PC-3 (cell line): ENCODE measurements around the gene LYZL1. TPM values are rescaled to one million over a fixed set of nuclear protein-coding genes. Genes with fewer than 3 reads are reported as not detected.

Experiments used
- ATAC-seq: fragments of 200-7000 bp; cut with Tn5 transposase; 2 replicates; pipeline ENCODE4 v1.9.1; 2020; ENCODE audit warnings: mild to moderate bottlenecking, moderate library complexity
- BruUV-seq: library from RNA; stranded (reverse); fragments of 400-500 nt; replicated peaks from 2 replicates; lab custom pipeline; 2021; lab: Mats Ljungman, UMichigan
- CTCF ChIA-PET: fragments of 300-600 bp; sonication (Branson Sonifier 250); formaldehyde crosslinking; loops from one replicate; lab custom pipeline; 2022; ENCODE audit warnings: antibody characterized with exemption; lab: Charles Lee
- POLR2A ChIA-PET: fragments of 300-600 bp; sonication (Branson Sonifier 250); formaldehyde crosslinking; loops from one replicate; lab custom pipeline; 2022; ENCODE audit warnings: antibody characterized with exemption; ENCODE audit not compliant: unreplicated experiment; lab: Charles Lee
- DNase-seq: peaks from one replicate; pipeline ENCODE4 v3.0.0-alpha.2; 2015
- H2AFZ ChIP-seq: fragments of 300-600 bp; sonication (generic); 2 replicates; pipeline ENCODE4 v1.6.0; 2016; ENCODE audit warnings: antibody characterized with exemption, low read length
- H3F3A ChIP-seq: fragments of 300-600 bp; sonication (generic); one replicate; pipeline ENCODE4 v1.6.0; 2017; ENCODE audit warnings: antibody characterized with exemption, low read length, control low read depth, mild to moderate bottlenecking; ENCODE audit not compliant: unreplicated experiment
- H3K27ac ChIP-seq: fragments of 300-600 bp; sonication (generic); 2 replicates; pipeline ENCODE4 v1.5.1; 2016; ENCODE audit warnings: mild to moderate bottlenecking, low read length
- H3K27me3 ChIP-seq: fragments of 300-600 bp; sonication (generic); 2 replicates; pipeline ENCODE4 v1.6.1; 2016; ENCODE audit warnings: low read length, mixed read lengths
- H3K36me3 ChIP-seq: fragments of 300-600 bp; sonication (generic); 2 replicates; pipeline ENCODE4 v1.6.1; 2016; ENCODE audit warnings: low read depth, mixed run types, low read length, mixed read lengths
- H3K4me1 ChIP-seq: fragments of 300-600 bp; sonication (generic); 2 replicates; pipeline ENCODE4 v1.5.1; 2016; ENCODE audit warnings: low read length; ENCODE audit not compliant: insufficient read depth
- H3K4me2 ChIP-seq: fragments of 300-600 bp; sonication (generic); 2 replicates; pipeline ENCODE4 v1.6.0; 2016; ENCODE audit warnings: low read length
- H3K4me3 ChIP-seq: fragments of 300-600 bp; sonication (generic); 2 replicates; pipeline ENCODE4 v1.5.1; 2016; ENCODE audit warnings: mild to moderate bottlenecking, low read length, mixed read lengths
- H3K79me2 ChIP-seq: fragments of 300-600 bp; sonication (generic); 2 replicates; pipeline ENCODE4 v1.6.1; 2017; ENCODE audit warnings: low read length, mixed read lengths
- H3K9ac ChIP-seq: fragments of 300-600 bp; sonication (generic); 2 replicates; pipeline ENCODE4 v1.6.0; 2016; ENCODE audit warnings: mild to moderate bottlenecking, low read length
- H3K9me2 ChIP-seq: fragments of 300-600 bp; sonication (generic); replicated peaks from 2 replicates; pipeline ENCODE4 v1.6.1; 2016; ENCODE audit warnings: mixed run types, low read length, mixed read lengths
- H3K9me3 ChIP-seq: fragments of 300-600 bp; sonication (generic); 2 replicates; pipeline ENCODE4 v1.6.1; 2016; ENCODE audit warnings: low read length, mixed read lengths
- H4K20me1 ChIP-seq: fragments of 300-600 bp; sonication (generic); 2 replicates; pipeline ENCODE4 v1.6.1; 2016; ENCODE audit warnings: low read length, mixed read lengths
- EZH2 ChIP-seq: fragments of 300-600 bp; sonication (generic); IDR thresholded peaks from one replicate; pipeline ENCODE4 v1.6.1; 2017; ENCODE audit warnings: antibody characterized with exemption, mild to moderate bottlenecking, low read length; ENCODE audit not compliant: unreplicated experiment
- EZH2phosphoT487 ChIP-seq: fragments of 300-600 bp; sonication (generic); IDR thresholded peaks from 2 replicates; pipeline ENCODE4 v1.6.1; 2018; ENCODE audit warnings: mild to moderate bottlenecking, antibody characterized with exemption, low read length, borderline replicate concordance
- intact Hi-C: fragments of 100-400 bp; cut with micrococcal nuclease; formaldehyde crosslinking; loops from 2 replicates; pipeline ENCODE4 v1.9.0; 2023
- total RNA-seq: library from RNA; depleted of rRNA; stranded (reverse); fragments of >200 nt; gene quantifications from 2 replicates; pipeline ENCODE4 v1.2.3, GENCODE V29; 2014
- TF ChIP-seq, protein P1 (sequence below): fragments of 300-600 bp; sonication (generic); conservative IDR thresholded peaks from 2 replicates; pipeline ENCODE4 v1.5.1; 2017; ENCODE audit warnings: antibody characterized with exemption, low read depth, mild to moderate bottlenecking, low read length

The LYZL1 gene
- total RNA-seq, 1 experiment from 2014 or later, result not detected

DNA sequence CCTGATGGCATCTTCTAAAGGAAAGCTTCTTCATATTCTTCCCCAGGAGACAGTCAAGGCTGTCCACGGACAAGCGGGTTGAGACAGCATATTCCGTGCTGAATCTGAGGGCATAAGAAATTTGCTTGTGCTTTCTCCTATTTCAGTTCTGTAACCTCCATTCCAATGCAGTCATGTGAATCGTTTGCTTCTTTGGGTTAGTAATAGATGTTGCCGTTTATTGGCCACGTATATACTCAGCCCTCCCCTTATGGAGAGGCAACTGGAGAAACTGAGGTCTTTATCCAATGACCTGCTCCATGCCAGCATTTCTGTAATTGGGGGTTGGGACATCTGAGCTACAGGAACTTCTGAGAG, 38.9 kb downstream of the LYZL1 start:
- H3F3A ChIP-seq, result no peaks in the 10 kb centered on the region
- no peaks in the 10 kb centered on the region for H4K20me1 ChIP-seq
- H3K9me3 ChIP-seq, result no peaks in the 10 kb centered on the region
- ChIA-PET POLR2A (no interaction called here), CTCF (no interaction called here)
- no peak overlapping the region for H3K4me3 ChIP-seq
- no peaks in the 10 kb centered on the region for H3K4me1 ChIP-seq
- H2AFZ ChIP-seq, result no peak overlapping the region
- no peak overlapping the region for H3K4me2 ChIP-seq
- ATAC-seq (no peak), DNase-seq (no peak)
- BruUV-seq, result no TSS peak
- no peaks in the 10 kb centered on the region for H3K36me3 ChIP-seq
- H3K27ac ChIP-seq, result no peak overlapping the region
- intact Hi-C loops, result no loop called here
- no peak for TF ChIP-seq EZH2phosphoT487
- TF ChIP-seq EZH2, result no peak
- TF ChIP-seq, protein P1, sequence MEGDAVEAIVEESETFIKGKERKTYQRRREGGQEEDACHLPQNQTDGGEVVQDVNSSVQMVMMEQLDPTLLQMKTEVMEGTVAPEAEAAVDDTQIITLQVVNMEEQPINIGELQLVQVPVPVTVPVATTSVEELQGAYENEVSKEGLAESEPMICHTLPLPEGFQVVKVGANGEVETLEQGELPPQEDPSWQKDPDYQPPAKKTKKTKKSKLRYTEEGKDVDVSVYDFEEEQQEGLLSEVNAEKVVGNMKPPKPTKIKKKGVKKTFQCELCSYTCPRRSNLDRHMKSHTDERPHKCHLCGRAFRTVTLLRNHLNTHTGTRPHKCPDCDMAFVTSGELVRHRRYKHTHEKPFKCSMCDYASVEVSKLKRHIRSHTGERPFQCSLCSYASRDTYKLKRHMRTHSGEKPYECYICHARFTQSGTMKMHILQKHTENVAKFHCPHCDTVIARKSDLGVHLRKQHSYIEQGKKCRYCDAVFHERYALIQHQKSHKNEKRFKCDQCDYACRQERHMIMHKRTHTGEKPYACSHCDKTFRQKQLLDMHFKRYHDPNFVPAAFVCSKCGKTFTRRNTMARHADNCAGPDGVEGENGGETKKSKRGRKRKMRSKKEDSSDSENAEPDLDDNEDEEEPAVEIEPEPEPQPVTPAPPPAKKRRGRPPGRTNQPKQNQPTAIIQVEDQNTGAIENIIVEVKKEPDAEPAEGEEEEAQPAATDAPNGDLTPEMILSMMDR, result no peak
- H3K27me3 ChIP-seq, result no peaks in the 10 kb centered on the region
- no peak overlapping the region for H3K9ac ChIP-seq
- H3K9me2 ChIP-seq, result no peaks in the 10 kb centered on the region
- H3K79me2 ChIP-seq, result no peaks in the 10 kb centered on the region

GRCh38 chr10:29328983-29329382, 40.1 kb downstream of the LYZL1 start:
- H3K9me3 ChIP-seq, result no peaks in the 10 kb centered on the region
- H3K4me2 ChIP-seq, result no peak overlapping the region
- TF ChIP-seq, protein P1, result no peak
- no peak for TF ChIP-seq EZH2
- TF ChIP-seq EZH2phosphoT487, result no peak
- DNase-seq (no peak), ATAC-seq (no peak)
- CTCF ChIA-PET, result no interaction called here
- BruUV-seq, result no TSS peak
- H3K9ac ChIP-seq, result no peak overlapping the region
- H3K4me3 ChIP-seq, result no peak overlapping the region
- no peaks in the 10 kb centered on the region for H4K20me1 ChIP-seq
- no peak overlapping the region for H3K27ac ChIP-seq
- no peaks in the 10 kb centered on the region for H3K27me3 ChIP-seq
- H3K79me2 ChIP-seq, result no peaks in the 10 kb centered on the region
- no peaks in the 10 kb centered on the region for H3K9me2 ChIP-seq
- no peaks in the 10 kb centered on the region for H3K36me3 ChIP-seq
- H3K4me1 ChIP-seq, result no peaks in the 10 kb centered on the region
- intact Hi-C loops, result no loop called here
- no peaks in the 10 kb centered on the region for H3F3A ChIP-seq
- POLR2A ChIA-PET, result no interaction called here
- no peak overlapping the region for H2AFZ ChIP-seq

- Histone ChIP-seq H3K4me1 (no peaks in the 10 kb centered on the region), H3K27ac (no peak overlapping the region), H3K79me2 (no peaks in the 10 kb centered on the region), H3K4me2 (no peak overlapping the region), H2AFZ (no peak overlapping the region), H4K20me1 (no peaks in the 10 kb centered on the region), H3F3A (no peaks in the 10 kb centered on the region), H3K36me3 (no peaks in the 10 kb centered on the region), H3K4me3 (no peak overlapping the region), H3K9me2 (no peaks in the 10 kb centered on the region), H3K9ac (no peak overlapping the region), H3K27me3 (no peaks in the 10 kb centered on the region), H3K9me3 (no peaks in the 10 kb centered on the region)
- intact Hi-C loops, result no loop called here
- CTCF ChIA-PET, result no interaction called here
- DNase-seq (no peak), ATAC-seq (no peak)
- TF ChIP-seq, protein P1, result no peak
- no peak for TF ChIP-seq EZH2
- TF ChIP-seq EZH2phosphoT487, result no peak
- BruUV-seq, result no TSS peak
- POLR2A ChIA-PET, result no interaction called here
Measured at GRCh38 chr10:29329420-29329819, 40.5 kb downstream of the LYZL1 start.
